Measurements from ENCODE around the gene NOP56.
"Not testable (repeated sequence)": the region's sequence is repeated elsewhere in the genome, so short reads cannot be mapped to it uniquely, and the experiment has no call there.

NOP56 gene

GRCh38 chr20:2682040-2682439, 29.6 kb downstream of the NOP56 start:
- DNase-seq (ENCODE audit: low read depth, low spot score) = not testable (repeated sequence)

- not testable (repeated sequence) for DNase-seq (ENCODE audit: low read depth, low spot score)
Observed at GRCh38 chr20:2684817-2685216, 32.4 kb downstream of the NOP56 start.

DNA sequence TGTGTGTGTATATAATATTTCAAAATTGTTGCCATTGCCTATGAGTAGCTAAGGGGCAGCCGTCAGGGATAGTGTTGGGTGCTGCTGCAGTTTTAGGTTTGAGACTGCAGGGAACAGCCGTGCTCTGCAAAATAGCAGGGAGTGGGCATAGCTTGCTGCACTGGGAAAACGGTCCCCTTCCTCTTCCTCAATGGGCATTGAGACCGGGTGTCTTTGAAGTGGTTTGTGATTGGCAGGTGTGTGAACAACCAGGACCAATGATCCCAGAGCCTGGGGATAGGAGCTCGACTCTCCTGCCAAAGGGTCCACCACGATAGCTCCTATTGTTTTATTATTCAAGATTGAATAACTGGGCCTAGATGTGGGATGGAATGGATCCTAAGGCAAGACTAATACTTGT, 35.1 kb downstream of the NOP56 start:
- DNase-seq (ENCODE audit: low read depth, low spot score) = no peak

- DNase-seq (ENCODE audit: low read depth, low spot score) = peak; percentile 69
Observed at GRCh38 chr20:2688041-2688591, 35.7 kb downstream of the NOP56 start.

GRCh38 chr20:2690213-2690612, 37.8 kb downstream of the NOP56 start:
- no peak for DNase-seq (ENCODE audit: low read depth, low spot score)

DNA sequence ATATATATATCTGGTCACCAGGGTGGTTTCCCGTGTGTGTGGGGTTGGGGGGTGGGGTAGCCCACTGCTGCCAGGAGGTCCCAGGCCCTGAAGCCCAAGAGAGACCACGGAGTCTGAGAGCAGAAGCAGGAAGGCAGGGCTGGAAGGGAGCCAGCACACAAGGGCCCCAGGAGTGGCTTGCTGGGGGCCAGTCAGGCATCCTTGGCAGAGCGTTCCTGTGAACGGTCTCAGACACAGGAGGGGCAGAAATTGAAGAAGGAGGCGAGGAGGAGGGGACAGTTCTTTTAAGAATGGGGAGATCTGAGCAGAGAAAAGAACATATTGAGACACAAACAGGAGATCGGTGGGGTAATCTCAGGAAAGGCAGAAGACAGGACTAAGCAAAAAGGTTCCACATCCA, 38.3 kb downstream of the NOP56 start:
- DNase-seq (ENCODE audit: low read depth, low spot score) = no peak

- no peak for DNase-seq (ENCODE audit: low read depth, low spot score)
Observed at GRCh38 chr20:2691127-2691526, 38.7 kb downstream of the NOP56 start.

DNA sequence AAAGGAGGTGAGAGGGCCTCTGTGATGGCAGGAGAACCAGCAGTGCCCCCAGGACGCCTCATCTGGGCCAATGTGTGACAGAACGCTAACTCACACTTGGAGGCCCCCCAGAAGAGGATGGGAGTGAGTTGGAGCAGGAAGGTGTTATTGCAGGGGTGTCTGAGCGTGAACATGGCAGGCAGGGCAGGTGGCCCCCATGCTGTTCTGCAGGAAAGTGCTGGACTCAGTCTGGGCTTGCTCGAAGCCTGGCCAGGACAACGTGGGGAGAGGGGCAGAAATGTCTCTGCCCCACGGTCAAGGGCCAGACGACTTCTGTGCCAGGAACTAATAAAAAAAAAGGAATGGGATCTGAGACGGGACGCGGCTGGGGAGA, 39.2 kb downstream of the NOP56 start:
- DNase-seq (ENCODE audit: low read depth, low spot score) = no peak

- peak; percentile 74 for DNase-seq (ENCODE audit: low read depth, low spot score)
Observed at GRCh38 chr20:2692036-2692885, 39.8 kb downstream of the NOP56 start, which contains the start of gene EBF4. Gene EBF4, plus strand, starts transcription at chr20:2692780. Its CDS starts 866 bp downstream, at chr20:2693646.

- peak; percentile 41 for DNase-seq (ENCODE audit: low read depth, low spot score)
Observed at GRCh38 chr20:2692886-2693285, 40.5 kb downstream of the NOP56 start.

DNA sequence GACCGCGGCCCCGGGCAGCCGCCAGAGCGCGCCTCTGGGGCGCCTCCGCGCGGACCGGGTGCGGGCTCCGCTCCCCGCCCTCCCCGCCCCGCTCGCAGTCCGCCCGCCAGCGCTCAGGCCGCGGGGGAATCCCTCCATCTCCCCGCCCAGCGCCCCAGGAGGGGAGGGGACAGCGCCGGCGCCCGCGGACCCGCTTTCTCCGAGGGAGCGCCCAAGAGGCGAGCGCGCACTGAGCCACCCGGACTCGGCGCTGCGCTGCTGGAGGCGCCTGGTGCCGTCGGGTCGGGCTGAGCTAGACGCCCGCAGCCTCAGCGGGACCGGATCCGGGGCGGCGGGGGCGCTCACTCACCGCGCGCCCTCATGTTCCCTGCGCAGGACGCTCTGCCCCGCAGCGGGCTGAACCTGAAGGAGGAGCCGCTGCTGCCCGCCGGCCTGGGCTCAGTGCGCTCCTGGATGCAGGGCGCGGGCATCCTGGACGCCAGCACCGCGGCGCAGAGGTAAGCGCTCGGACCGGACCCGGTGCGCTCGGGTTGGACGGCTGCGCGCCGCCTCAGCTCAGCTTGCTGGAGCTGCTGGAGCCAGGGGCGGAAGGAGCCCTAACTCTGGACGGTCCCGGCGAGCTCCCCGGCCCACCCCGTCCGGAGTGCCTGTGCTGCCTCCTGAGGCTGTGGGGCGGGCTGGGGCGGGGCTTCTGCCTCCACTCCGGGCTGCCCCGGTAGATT, 41.0 kb downstream of the NOP56 start:
- DNase-seq (ENCODE audit: low read depth, low spot score) = peak; percentile 57

DNA sequence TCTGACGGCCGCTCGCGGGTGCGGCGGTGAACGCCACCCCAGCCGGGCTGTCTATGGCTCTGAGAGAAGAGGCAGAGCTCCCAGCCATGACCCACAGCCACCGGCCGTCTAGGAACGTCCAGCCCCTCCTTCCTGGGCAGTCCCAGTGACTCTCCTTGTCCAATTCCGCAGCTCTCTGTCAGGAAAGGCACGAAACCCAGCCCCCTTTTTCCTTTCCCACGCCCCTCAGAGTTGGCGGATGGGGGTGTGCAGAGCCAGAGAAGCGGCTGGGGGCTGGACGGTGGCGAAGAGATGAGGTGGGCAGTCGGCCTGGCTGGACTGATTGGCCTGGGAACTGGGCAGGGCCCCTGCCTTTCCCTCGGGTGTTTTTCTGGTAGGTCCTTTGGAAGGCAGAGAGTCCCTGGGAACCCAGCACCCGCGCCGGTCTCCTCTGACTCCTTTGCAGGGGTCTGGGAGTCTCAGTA, 41.6 kb downstream of the NOP56 start:
- DNase-seq (ENCODE audit: low read depth, low spot score) = peak; percentile 13

- no peak for DNase-seq (ENCODE audit: low read depth, low spot score)
Observed at GRCh38 chr20:2694519-2694918, 42.1 kb downstream of the NOP56 start.

DNA sequence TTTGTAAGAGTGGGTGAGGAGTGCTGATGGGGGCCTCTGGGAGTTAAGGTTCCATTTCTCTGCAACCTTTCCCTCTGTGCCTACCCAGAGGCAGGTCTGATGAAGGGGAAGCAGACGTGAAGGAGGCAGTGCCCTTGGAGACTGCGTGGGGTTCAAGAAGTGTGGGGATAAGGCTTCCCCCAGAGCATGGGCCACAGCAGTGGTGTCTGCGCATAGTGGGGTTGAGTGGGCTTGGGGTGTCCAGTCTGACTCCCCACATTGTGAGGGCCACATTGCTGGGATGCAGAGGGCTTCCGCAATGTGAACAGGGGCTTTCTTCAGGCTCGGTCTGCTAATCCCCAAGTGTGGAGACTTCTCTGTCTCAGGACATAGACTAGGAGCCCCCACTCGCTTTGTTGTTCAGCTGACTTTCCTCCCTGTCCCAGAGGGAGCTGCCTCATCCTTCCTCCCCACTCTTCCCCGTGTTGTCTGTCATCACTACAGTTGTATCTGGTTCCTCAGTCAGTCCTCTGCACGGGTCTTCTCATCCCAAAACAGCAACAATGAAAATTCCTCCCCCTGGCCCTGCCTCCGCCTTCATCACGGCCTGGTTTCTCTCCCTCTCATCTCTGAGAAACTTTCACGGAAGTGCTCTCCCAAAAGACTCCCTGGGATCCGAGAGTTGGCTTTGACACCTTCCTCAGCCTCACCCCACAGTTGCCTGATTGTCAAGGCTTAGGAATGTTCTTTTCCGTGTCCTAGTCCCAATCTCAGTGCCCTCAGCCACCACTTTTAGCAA, 43.0 kb downstream of the NOP56 start:
- DNase-seq (ENCODE audit: low read depth, low spot score) = no peak

DNA sequence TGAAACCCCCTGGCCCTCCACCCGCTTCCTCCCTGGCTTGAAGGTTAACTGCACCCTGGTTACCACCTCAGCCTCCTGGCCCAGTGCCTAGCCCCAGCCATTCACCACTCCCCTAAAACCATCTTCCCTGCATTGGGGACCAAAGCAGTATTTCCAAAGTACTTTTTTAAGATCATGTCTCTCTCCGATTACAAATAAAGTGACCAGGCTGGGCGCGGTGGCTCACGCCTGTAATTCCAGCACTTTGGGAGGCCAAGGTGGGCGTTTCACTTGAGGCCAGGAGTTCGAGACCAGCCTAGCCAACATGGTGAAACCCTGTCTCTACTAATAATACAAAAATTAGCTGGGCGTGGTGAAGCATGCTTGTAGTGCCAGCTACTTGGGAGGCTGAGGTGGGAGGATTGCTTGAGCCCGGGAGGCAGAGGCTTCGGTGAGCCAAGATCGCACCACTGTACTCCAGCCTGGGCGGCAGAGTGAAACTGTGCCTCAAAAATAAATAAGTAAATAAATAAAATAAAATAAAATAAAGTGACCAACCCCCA, 43.6 kb downstream of the NOP56 start:
- not testable (repeated sequence) for DNase-seq (ENCODE audit: low read depth, low spot score)

- DNase-seq (ENCODE audit: low read depth, low spot score) = no peak
Observed at GRCh38 chr20:2696646-2697045, 44.2 kb downstream of the NOP56 start.

DNA sequence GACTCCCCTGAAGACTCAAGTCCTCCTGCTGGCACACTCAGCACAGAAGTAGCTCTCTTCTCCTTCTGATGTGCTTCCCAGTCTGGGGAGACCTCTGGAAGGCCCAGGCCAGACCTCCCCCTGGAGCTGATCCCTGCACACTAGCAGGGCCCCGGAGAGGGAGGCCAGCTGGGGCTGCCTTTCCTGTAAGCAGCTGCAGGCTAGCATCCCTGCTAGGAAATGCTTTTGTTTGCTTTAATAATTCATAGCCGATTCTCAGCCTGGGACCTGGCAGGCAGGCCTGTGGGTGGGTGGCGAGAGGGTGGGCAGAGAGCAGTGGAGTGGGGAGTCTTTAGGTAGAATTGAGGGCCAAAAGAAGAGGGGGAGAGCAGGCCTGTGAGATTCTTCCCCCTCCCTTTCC, 45.3 kb downstream of the NOP56 start:
- no peak for DNase-seq (ENCODE audit: low read depth, low spot score)

DNA sequence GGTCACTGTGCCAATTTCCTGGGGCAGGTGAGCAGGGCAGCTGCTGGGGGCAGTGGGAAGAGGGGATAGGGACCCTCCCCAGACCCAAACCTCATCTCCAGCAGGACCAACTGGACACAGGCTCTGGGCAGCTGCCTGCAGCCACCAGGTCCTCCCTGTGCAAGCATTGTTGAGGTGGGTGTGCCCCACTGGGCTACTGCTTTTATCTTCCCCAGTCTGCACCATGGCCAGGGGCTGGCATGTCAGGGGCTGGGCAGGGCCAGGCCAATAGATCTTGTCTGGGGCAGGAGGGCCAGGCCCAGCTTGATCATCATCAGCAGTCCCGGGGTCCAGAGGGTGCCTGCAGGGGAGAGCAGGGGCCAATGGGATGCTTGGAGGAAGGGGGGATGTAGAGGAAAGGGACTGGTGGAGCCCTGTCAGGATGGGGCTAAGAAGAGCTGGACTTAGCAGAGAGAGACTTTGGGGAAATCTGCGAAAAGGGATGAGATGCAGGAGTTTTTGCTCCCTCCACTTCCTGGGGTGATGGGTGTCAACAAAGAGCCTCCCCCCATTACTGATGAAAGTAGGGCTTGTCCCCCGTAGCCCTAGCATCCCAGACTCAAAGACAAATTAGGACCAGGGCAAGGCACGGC, 45.9 kb downstream of the NOP56 start:
- no peak for DNase-seq (ENCODE audit: low read depth, low spot score)

GRCh38 chr20:2698912-2699311, 46.5 kb downstream of the NOP56 start:
- no peak for DNase-seq (ENCODE audit: low read depth, low spot score)

DNA sequence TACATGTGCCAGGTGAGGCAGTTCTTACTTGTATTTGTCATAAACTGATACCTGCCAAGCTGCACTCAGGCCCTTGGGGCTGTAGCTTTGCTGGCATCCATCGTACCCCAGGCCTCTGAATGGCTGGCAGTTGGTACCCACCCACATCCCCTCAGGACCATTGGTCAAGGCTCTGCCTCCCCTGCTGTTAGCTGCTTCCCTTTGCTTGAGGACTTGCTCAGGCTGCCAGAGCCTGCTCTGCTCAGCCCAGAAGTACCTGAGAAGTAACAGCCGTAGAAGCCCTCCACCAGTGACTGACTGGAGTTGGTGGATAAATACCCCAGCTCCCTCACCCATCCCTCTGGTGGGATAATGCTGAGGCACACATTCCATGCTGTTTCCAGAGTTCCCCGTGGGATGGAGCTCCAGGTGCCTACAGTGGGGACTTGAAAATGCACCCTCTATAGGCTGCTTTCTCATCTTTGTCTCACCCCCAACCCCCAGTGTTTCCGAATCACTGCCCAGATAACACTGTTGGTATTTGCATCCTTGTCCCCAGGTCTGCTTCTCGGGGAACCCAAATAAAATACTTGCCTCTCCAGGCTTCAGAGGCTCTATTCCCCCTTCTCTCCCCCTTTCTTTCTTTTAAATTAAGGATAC, 47.5 kb downstream of the NOP56 start:
- no peak for DNase-seq (ENCODE audit: low read depth, low spot score)

All from astrocyte of the hippocampus (primary cell).